Right kidney (tissue), 1 donor: ENCODE data around the gene PDE4C.
"Not testable (repeated sequence)": the region's sequence is repeated elsewhere in the genome, so short reads cannot be mapped to it uniquely, and the experiment has no call there.

Experiments
- DNase-seq: peaks from one replicate; pipeline ENCODE4 v3.0.0-alpha.2; 2016

Gene PDE4C

GRCh38 chr19:18223860-18224524 lies 2.2 kb downstream of the PDE4C start:
- peak; percentile 33 for DNase-seq

- DNase-seq = no peak
These were observed 4.2 kb downstream of the PDE4C start for GRCh38 chr19:18221815-18222725.

- no peak for DNase-seq
These were observed 5.5 kb downstream of the PDE4C start for GRCh38 chr19:18220632-18221275.

- no peak for DNase-seq
These were observed 6.2 kb downstream of the PDE4C start for GRCh38 chr19:18219911-18220631.

- DNase-seq = no peak
These were observed 7.6 kb downstream of the PDE4C start for GRCh38 chr19:18218600-18218999.

GRCh38 chr19:18218159-18218558 lies 8.1 kb downstream of the PDE4C start:
- no peak for DNase-seq

- DNase-seq = no peak
These were observed 9.4 kb downstream of the PDE4C start for GRCh38 chr19:18216789-18217188.

- DNase-seq = no peak
These were observed 11.3 kb downstream of the PDE4C start for GRCh38 chr19:18214779-18215433.

GRCh38 chr19:18211683-18212082 lies 14.6 kb downstream of the PDE4C start:
- no peak for DNase-seq

- not testable (repeated sequence) for DNase-seq
These were observed 16.3 kb downstream of the PDE4C start for GRCh38 chr19:18209912-18210311.

GRCh38 chr19:18208098-18208951 lies 17.9 kb downstream of the PDE4C start:
- no peak for DNase-seq

- DNase-seq = no peak
These were observed 20.2 kb downstream of the PDE4C start for GRCh38 chr19:18206018-18206417.

GRCh38 chr19:18205200-18205892 lies 20.9 kb downstream of the PDE4C start:
- peak; percentile 64 for DNase-seq

GRCh38 chr19:18204394-18205199 lies 21.6 kb downstream of the PDE4C start:
- DNase-seq = peak; percentile 96

GRCh38 chr19:18203863-18204393 lies 22.3 kb downstream of the PDE4C start, which contains the start of gene RAB3A:
Gene RAB3A, minus strand, starts transcription at chr19:18204042. Its CDS starts 1,302 bp downstream, at chr19:18202740.
- DNase-seq = peak; percentile 95

- DNase-seq = no peak
These were observed 22.8 kb downstream of the PDE4C start for GRCh38 chr19:18203408-18203862.

- DNase-seq = no peak
These were observed 23.3 kb downstream of the PDE4C start for GRCh38 chr19:18202778-18203407.

GRCh38 chr19:18202397-18202777 lies 23.9 kb downstream of the PDE4C start:
- no peak for DNase-seq
